Measurements from ENCODE around the gene TBCA.
"Not testable (repeated sequence)": the region's sequence is repeated elsewhere in the genome, so short reads cannot be mapped to it uniquely, and the experiment has no call there.

The TBCA gene

GRCh38 chr5:77709340-77709739 is 66.8 kb downstream of the TBCA start:
- DNase-seq (ENCODE audit: low read depth): no peak

GRCh38 chr5:77707791-77708190 is 68.3 kb downstream of the TBCA start:
- DNase-seq (ENCODE audit: low read depth): no peak

- DNase-seq (ENCODE audit: low read depth): not testable (repeated sequence)
Observed at GRCh38 chr5:77699569-77699968, 76.6 kb downstream of the TBCA start.

- DNase-seq (ENCODE audit: low read depth): no peak
Observed at GRCh38 chr5:77698920-77699319, 77.2 kb downstream of the TBCA start.

GRCh38 chr5:77697692-77698091 is 78.4 kb downstream of the TBCA start:
- DNase-seq (ENCODE audit: low read depth): no peak

- no peak for DNase-seq (ENCODE audit: low read depth)
Observed at GRCh38 chr5:77696120-77696519, 80.0 kb downstream of the TBCA start.

- DNase-seq (ENCODE audit: low read depth): no peak
Observed at GRCh38 chr5:77693913-77694312, 82.2 kb downstream of the TBCA start.

GRCh38 chr5:77683171-77683732 is 92.9 kb downstream of the TBCA start:
- DNase-seq (ENCODE audit: low read depth): no peak

GRCh38 chr5:77670526-77670925 is 105.6 kb downstream of the TBCA start:
- DNase-seq (ENCODE audit: low read depth): no peak

GRCh38 chr5:77669677-77670076 is 106.5 kb downstream of the TBCA start:
- DNase-seq (ENCODE audit: low read depth): no peak

GRCh38 chr5:77663090-77663863 is 112.9 kb downstream of the TBCA start:
- DNase-seq (ENCODE audit: low read depth): no peak

GRCh38 chr5:77662635-77663034 is 113.5 kb downstream of the TBCA start:
- DNase-seq (ENCODE audit: low read depth): no peak

- no peak for DNase-seq (ENCODE audit: low read depth)
Observed at GRCh38 chr5:77658662-77659061, 117.5 kb downstream of the TBCA start.

GRCh38 chr5:77651343-77651742 is 124.8 kb downstream of the TBCA start:
- DNase-seq (ENCODE audit: low read depth): no peak

GRCh38 chr5:77650686-77651085 is 125.5 kb downstream of the TBCA start:
- DNase-seq (ENCODE audit: low read depth): no peak

- DNase-seq (ENCODE audit: low read depth): no peak
Observed at GRCh38 chr5:77649776-77650175, 126.4 kb downstream of the TBCA start.

GRCh38 chr5:77645995-77646639 is 130.0 kb downstream of the TBCA start:
- no peak for DNase-seq (ENCODE audit: low read depth)

GRCh38 chr5:77645158-77645994 is 130.8 kb downstream of the TBCA start:
- no peak for DNase-seq (ENCODE audit: low read depth)

GRCh38 chr5:77644371-77645157 is 131.6 kb downstream of the TBCA start:
- DNase-seq (ENCODE audit: low read depth): no peak

GRCh38 chr5:77643654-77644370 is 132.3 kb downstream of the TBCA start:
- DNase-seq (ENCODE audit: low read depth): no peak

Measured in HS-27A (cell line).